Endothelial cell of umbilical vein (primary cell): ENCODE measurements around the gene LRRK1. TPM values are rescaled to one million over a fixed set of nuclear protein-coding genes. Genes with fewer than 3 reads are reported as not detected.

Experiments
- BruUV-seq: library from RNA; stranded (reverse); fragments of 400-500 nt; replicated peaks from 2 replicates; lab custom pipeline; 2021; lab: Mats Ljungman, UMichigan
- CTCF ChIA-PET: fragments of 300-600, 350-600 bp; sonication (Branson Sonifier 250); formaldehyde crosslinking; loops from one replicate; lab custom pipeline; 2021; ENCODE audit warnings: antibody characterized with exemption, inconsistent platforms; lab: Charles Lee
- POLR2A ChIA-PET: fragments of 300-600, 350-600 bp; sonication (Branson Sonifier 250); formaldehyde crosslinking; loops from one replicate; lab custom pipeline; 2021; ENCODE audit warnings: antibody characterized with exemption, inconsistent platforms; lab: Charles Lee
- DNase-seq: peaks from one replicate; pipeline ENCODE4 v3.0.0-alpha.2; 2011; ENCODE audit warnings: low read depth, low spot score
- FAIRE-seq: peaks from 2 replicates; lab custom pipeline; 2011; peaks lifted over from hg19 to GRCh38; lab: Jason Lieb, UNC
- H2AFZ ChIP-seq: 2 replicates; pipeline ENCODE4 v1.6.0; 2012; ENCODE audit warnings: low read depth, low read length, control low read depth, inconsistent platforms
- H3K27ac ChIP-seq: 2 replicates; pipeline ENCODE4 v1.5.1; 2011; ENCODE audit warnings: low read depth, mild to moderate bottlenecking, control low read depth, low read length, moderate library complexity; ENCODE audit not compliant: insufficient read depth
- H3K27me3 ChIP-seq, 2 experiments: 2 replicates each; pipeline versions ENCODE4 v1.6.0 to v1.6.1; 2011; ENCODE audit warnings: low read length in 2 of 2, mixed read lengths in 1 of 2; ENCODE audit not compliant: control insufficient read depth in 2 of 2, insufficient read depth in 2 of 2
- H3K36me3 ChIP-seq, 2 experiments: 2 replicates in 1 of 2; 3 replicates in 1 of 2; pipeline ENCODE4 v1.5.1; 2011; ENCODE audit warnings: low read length in 2 of 2, mild to moderate bottlenecking in 1 of 2, moderate library complexity in 1 of 2; ENCODE audit not compliant: control insufficient read depth in 2 of 2, insufficient read depth in 2 of 2; ENCODE audit errors: extremely low read depth in 1 of 2
- H3K4me1 ChIP-seq: 3 replicates; pipeline ENCODE4 v1.5.1; 2011; ENCODE audit warnings: mild to moderate bottlenecking, low read length; ENCODE audit not compliant: control insufficient read depth, insufficient read depth; ENCODE audit errors: extremely low read depth
- H3K4me2 ChIP-seq: 2 replicates; pipeline ENCODE4 v1.6.1; 2011; ENCODE audit warnings: low read length, control low read depth, mixed read lengths; ENCODE audit not compliant: insufficient read depth
- H3K4me3 ChIP-seq, 3 experiments: fragments of 200-600 bp in 1 of 3; sonication (generic), shearing (Covaris generic) in 1 of 3; replicated peaks in 1 of 3; 2 replicates each; pipeline ENCODE4 v1.5.1; 2011 to 2016; ENCODE audit warnings: control low read depth in 3 of 3, low read length in 3 of 3, mild to moderate bottlenecking in 2 of 3, inconsistent platforms in 1 of 3, low read depth in 1 of 3, moderate library complexity in 1 of 3; ENCODE audit not compliant: insufficient read depth in 1 of 3
- H3K79me2 ChIP-seq: 2 replicates; pipeline ENCODE4 v1.6.0; 2012; ENCODE audit warnings: low read length, inconsistent platforms; ENCODE audit not compliant: control insufficient read depth, insufficient read depth
- H3K9ac ChIP-seq: replicated peaks from 2 replicates; pipeline ENCODE3; 2011; ENCODE audit warnings: low read length, control low read depth; ENCODE audit not compliant: insufficient read depth; ENCODE audit errors: extremely low read depth
- H3K9me1 ChIP-seq: replicated peaks from 3 replicates; pipeline ENCODE4 v1.6.0; 2011; ENCODE audit warnings: mild to moderate bottlenecking, low read length; ENCODE audit not compliant: control insufficient read depth, insufficient read depth; ENCODE audit errors: extremely low read depth
- H3K9me3 ChIP-seq: replicated peaks from 2 replicates; pipeline ENCODE4 v1.5.1; 2012; ENCODE audit warnings: low read length, inconsistent platforms; ENCODE audit not compliant: control insufficient read depth, insufficient read depth
- H4K20me1 ChIP-seq: replicated peaks from 2 replicates; pipeline ENCODE3; 2011; ENCODE audit warnings: mild to moderate bottlenecking, low read length; ENCODE audit not compliant: control insufficient read depth, insufficient read depth; ENCODE audit errors: extremely low read depth
- CTCF ChIP-seq, 2 donors: IDR thresholded peaks; 1 replicate in 1 of 2; 2 replicates in 1 of 2; pipeline ENCODE4 v1.5.1; 2011; ENCODE audit warnings: low read length in 2 of 2, mild to moderate bottlenecking in 2 of 2, moderate library complexity in 2 of 2, control low read depth in 1 of 2, inconsistent platforms in 1 of 2, low read depth in 1 of 2; ENCODE audit not compliant: insufficient read depth in 1 of 2; ENCODE audit errors: extremely low read depth in 1 of 2
- FOS ChIP-seq: IDR thresholded peaks from 2 replicates; pipeline ENCODE4 v1.6.1; 2011; ENCODE audit warnings: mild to moderate bottlenecking, low read length, moderate library complexity, borderline replicate concordance; ENCODE audit not compliant: insufficient read depth
- GATA2 ChIP-seq: IDR thresholded peaks from 2 replicates; pipeline ENCODE4 v1.7.0; 2011; ENCODE audit warnings: low read depth, mild to moderate bottlenecking, moderate library complexity, mixed read lengths, low read length; ENCODE audit not compliant: insufficient read length, insufficient read depth
- POLR2A ChIP-seq: IDR thresholded peaks from 2 replicates; pipeline ENCODE4 v1.6.1; 2012; ENCODE audit warnings: low read depth, mild to moderate bottlenecking, control low read depth, low read length
- dilution Hi-C: fragments of 300-500 bp; cut with MboI; formaldehyde crosslinking; loops from one replicate; pipeline ENCODE4 v1.15.0; 2019; ENCODE audit warnings: low sequenced_read_pairs; ENCODE audit not compliant: extremely low pct_ligation_motif_present
- intact Hi-C: fragments of 100-400 bp; cut with micrococcal nuclease; formaldehyde crosslinking; loops from one replicate; pipeline ENCODE4 v1.10.0; 2022
- polyA plus RNA-seq, 4 experiments: library from polyadenylated mRNA; depleted of rRNA in 3 of 4; stranded (reverse) in 3 of 4; unstranded in 1 of 4; fragments of >200 nt; gene quantifications; 2 replicates each; pipeline versions ENCODE4 v1.2.1 to v1.2.3, GENCODE V29; 2011 to 2012; ENCODE audit warnings: missing spikeins in 1 of 4
- total RNA-seq: library from RNA; stranded (reverse); gene quantifications from 2 replicates; pipeline ENCODE4 v1.2.3, GENCODE V29; 2021

The LRRK1 gene
- total and polyA plus RNA-seq, 2 donors (not counting 3 experiments of a cell fraction or from before 2014, with no cell fraction given): 11.0 to 22.1 TPM

GRCh38 chr15:100930306-100930848, 11.2 kb downstream of the LRRK1 start:
- H3K9ac ChIP-seq: no peak overlapping the region
- H3K9me3 ChIP-seq: no peaks in the 10 kb centered on the region
- H4K20me1 ChIP-seq: no peaks in the 10 kb centered on the region
- H3K4me1 ChIP-seq: peaks cover 7% of the 10 kb centered on the region
- no peak for DNase-seq
- H3K27me3 ChIP-seq: no peaks in the 10 kb centered on the region
- dilution Hi-C loops (no loop called here), intact Hi-C loops (no loop called here)
- no peaks in the 10 kb centered on the region for H3K9me1 ChIP-seq
- FAIRE-seq: no peak
- CTCF ChIA-PET: interaction anchor here (1.4 to 4.1 kb wide), 3 partner anchors 12 to 77 kb away, joined by 3 to 23 read pairs (median 5); partner anchors contain the start of gene LRRK1
- H2AFZ ChIP-seq: no peak overlapping the region
- no TSS peak for BruUV-seq
- no peaks in the 10 kb centered on the region for H3K79me2 ChIP-seq
- no peak for TF ChIP-seq CTCF (IDR thresholded peaks at IDR 0.05; ENCODE audit: extremely low read depth in 1 of 2, insufficient read depth in 1 of 2, low read depth in 1 of 2, low read length in 2 of 2)
- TF ChIP-seq GATA2: no peak
- TF ChIP-seq FOS: no peak
- no peak for TF ChIP-seq POLR2A
- H3K4me3 ChIP-seq: no peak overlapping the region
- no peak overlapping the region for H3K4me2 ChIP-seq
- POLR2A ChIA-PET: no interaction called here
- no peak overlapping the region for H3K27ac ChIP-seq
- peaks cover 8 to 13% of the 10 kb centered on the region in 2 experiments for H3K36me3 ChIP-seq
